NCI-H1417 (cell line): ENCODE results near the gene SYNE1.
A peak's percentile ranks its signal among the peaks of the same experiment; 100 is the strongest.
"Not testable (repeated sequence)": the region's sequence is repeated elsewhere in the genome, so short reads cannot be mapped to it uniquely, and the experiment has no call there.

ENCODE experiments used
- DNase-seq, 3 experiments: peaks; one replicate each; lab custom pipeline; 2025; lab: John Stamatoyannopoulos, UW

The SYNE1 gene

GRCh38 chr6:152637296-152638047, at the start of gene SYNE1:
Gene SYNE1, minus strand, starts transcription at chr6:152637362. Its CDS starts 9,031 bp downstream, at chr6:152628331.
- DNase-seq: no peak

GRCh38 chr6:152685819-152686218, 48.7 kb upstream of the SYNE1 start:
- DNase-seq: no peak

- DNase-seq: not testable (repeated sequence)
Observed at GRCh38 chr6:152682935-152683334, 45.8 kb upstream of the SYNE1 start.

GRCh38 chr6:152682141-152682540, 45.0 kb upstream of the SYNE1 start:
- no peak for DNase-seq

- no peak for DNase-seq
Observed at GRCh38 chr6:152680879-152681517, 43.8 kb upstream of the SYNE1 start.

DNA sequence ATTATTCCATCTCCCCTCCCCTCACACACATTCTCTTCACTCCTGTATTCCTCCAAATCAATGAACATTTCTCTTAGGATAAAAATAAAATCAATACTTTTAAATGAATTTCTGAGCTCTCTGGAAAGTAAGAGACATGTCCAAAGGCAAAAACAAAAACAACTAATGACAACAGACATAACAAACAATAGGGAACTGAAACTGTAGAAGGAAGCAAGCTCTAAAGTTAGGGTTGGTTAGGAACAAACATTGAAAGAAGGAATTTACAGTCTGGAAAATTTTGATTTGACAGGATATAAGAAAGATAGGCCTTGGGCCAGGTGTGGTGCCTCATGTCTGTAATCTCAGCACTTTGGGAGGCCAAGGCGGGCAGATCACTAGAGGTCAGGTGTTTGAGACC, 43.0 kb upstream of the SYNE1 start:
- DNase-seq: no peak

DNA sequence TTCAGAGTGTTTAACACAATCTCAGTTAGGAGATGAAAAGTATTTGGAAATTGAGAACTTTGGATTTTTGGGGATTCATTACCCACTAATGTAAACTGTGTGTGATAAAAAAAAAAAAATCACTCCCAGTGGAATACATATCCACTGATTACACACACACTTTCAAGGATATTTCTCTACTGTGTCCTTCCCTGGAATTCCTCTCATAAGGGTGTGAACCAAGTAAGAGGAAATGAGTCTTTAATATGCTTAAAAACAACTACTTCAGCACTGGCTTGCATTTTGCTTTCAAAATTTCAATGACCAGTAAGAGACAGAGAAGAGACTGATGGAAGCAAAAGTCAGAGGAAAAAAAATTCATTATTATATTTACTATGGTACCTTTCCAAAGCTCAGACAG, 36.1 kb upstream of the SYNE1 start:
- no peak for DNase-seq

DNA sequence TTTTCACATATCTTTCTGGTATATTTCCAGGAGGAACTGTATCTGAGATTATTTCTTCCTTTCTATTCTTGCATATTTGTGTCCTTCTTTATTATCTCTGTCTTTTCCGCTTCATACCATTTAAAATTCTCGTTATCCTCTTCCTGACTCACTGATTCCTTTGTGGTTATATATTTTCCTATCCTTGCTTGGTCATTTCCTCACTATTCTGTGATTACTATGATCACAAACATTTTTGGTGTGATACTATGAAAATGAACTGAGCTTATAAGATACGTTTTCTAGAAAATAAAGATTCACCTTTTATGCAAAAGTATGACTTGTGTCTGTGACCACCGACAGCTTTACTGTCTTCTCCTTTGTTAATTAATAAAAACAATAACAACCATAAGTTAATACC, 34.0 kb upstream of the SYNE1 start:
- DNase-seq: no peak

GRCh38 chr6:152669895-152670294, 32.7 kb upstream of the SYNE1 start:
- DNase-seq: peak in 1 of 3 experiments; percentile 50

GRCh38 chr6:152661776-152662175, 24.6 kb upstream of the SYNE1 start:
- no peak for DNase-seq

- no peak for DNase-seq
Observed at GRCh38 chr6:152651986-152652385, 14.8 kb upstream of the SYNE1 start.

GRCh38 chr6:152648105-152648504, 10.9 kb upstream of the SYNE1 start:
- DNase-seq: no peak

DNA sequence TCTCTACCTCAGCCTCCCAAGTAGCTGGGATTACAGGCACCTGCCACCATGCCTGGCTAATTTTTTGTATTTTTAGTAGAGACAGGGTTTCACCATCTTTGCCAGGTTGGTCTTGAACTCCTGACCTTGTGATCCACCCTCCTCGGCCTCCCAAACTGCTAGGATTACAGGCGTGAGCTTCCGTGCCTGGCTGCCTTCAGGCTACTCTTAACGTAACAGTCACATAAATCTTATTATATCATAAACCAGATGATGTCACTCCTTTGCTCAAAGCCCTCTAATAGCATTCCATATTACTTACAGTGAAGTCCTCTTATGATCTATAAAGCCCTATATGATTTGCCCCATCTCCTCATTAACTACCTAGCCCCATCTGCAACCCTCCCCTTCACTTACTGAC, 9.6 kb upstream of the SYNE1 start:
- not testable (repeated sequence) for DNase-seq

DNA sequence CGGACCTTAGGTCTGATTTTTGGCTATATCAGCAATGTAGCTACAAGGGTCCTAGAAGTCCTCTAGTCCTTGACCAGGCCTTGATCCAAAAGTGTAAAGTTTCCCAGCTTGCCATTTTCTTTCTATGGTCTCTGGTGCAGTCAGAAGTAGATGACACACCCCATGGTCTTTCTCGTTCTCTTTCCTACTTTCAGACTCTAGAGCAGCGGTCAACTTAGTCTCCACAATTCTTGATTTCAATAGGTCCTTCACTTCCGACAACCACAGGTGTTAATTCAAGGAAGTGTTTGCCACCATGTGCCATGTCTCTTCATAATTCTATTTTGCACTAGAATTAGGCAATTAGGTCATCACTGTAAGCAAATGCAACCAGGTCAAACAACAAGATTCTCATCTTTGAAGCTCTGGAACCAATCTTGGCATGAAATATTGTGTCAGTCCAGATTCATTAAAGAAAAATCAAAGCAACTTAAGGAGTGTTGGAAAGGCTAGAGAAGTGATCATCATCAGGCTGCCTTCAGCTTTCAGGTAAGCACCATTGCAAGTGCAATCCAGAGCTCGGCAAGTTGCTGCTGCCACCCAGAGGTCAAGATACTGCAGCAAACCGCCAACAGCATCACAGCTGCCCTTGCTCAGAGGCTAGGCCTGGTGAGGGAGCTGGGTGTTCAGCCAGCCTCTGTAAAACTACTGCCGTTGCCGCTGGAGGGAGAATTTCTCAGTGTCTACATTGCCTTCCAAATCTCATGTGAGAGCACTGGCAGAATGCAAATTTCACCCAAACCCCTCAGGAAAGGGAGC, 5.6 kb upstream of the SYNE1 start:
- peak in 2 of 3 experiments; percentile 38 to 66 for DNase-seq

DNA sequence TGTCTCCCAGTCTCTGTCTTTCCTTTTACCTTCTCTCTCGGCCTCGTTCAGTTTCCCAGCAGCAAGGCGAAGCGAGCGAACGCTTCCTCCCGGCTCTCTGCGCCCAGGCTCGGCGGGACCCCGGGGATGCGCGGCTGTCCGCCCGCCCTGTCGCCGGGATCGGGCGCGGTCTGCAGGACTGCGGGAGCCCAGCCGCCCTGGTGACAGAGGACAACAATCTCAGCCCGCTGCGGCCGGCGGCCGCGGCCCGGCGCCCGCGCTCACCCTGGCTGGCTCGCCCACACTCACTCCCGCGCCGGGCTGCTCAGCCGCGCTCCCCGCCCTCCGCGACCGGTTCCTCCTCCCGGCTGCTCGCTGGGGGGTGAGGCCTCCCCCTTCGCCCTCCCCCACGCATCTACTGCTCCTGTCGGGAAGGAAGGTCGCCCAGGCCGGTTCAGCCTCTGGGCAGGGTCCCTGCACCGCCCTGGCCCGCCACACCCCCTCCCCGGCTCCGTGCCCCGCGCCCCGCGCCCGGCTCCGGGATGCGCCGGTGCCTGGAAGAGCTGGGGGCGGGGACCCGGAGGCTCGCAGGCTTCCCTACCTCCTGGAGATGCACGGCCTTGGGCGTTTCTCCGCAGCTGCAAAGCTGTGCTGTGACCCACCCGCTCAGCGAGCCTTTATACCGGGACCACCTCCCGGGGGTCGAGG, 410 bp downstream of the SYNE1 start:
- DNase-seq: peak in 2 of 3 experiments; percentile 60 to 63

- peak in 2 of 3 experiments; percentile 60 to 63 for DNase-seq
Observed at GRCh38 chr6:152636021-152636608, 1.0 kb downstream of the SYNE1 start.

DNA sequence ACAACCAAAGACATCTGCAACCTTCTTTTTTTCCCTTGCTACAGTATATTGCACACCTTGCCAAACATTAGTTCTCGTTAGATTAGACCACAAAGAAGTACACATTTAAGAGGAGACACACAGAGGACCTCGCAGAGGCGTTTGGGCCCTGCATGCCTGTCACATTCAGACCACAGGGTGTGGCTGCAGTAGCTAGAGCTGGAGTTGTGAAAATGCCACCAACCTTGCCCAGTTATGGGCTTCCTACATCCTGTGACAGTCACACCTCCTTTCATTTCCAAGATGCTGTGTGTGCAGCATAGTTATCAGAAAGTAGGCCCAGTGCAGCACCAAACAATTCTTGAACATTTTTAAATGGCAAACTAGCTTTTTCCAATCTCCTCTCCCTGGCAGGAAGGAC, 2.4 kb downstream of the SYNE1 start:
- DNase-seq: no peak

GRCh38 chr6:152632121-152632782, 4.9 kb downstream of the SYNE1 start:
- no peak for DNase-seq

GRCh38 chr6:152631376-152631775, 5.8 kb downstream of the SYNE1 start:
- no peak for DNase-seq

DNA sequence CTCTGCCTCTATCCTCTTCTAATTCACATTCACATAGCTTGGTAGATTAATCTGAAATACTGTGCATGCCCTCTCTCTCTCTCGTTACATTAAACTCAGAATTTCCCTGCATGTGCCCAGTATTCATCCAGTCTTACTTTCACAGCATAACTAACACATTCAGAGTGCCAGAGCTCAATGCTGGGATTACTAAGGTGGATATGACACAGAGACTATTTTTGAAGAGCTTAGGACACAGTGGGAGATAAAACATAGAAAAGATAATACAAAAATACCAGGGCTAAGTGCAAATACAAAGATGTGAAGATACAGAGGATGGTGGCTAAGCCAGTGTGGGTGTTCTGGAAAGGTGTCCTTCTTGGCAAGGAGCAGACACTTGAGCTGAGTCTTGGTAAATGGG, 6.3 kb downstream of the SYNE1 start:
- DNase-seq: no peak

DNA sequence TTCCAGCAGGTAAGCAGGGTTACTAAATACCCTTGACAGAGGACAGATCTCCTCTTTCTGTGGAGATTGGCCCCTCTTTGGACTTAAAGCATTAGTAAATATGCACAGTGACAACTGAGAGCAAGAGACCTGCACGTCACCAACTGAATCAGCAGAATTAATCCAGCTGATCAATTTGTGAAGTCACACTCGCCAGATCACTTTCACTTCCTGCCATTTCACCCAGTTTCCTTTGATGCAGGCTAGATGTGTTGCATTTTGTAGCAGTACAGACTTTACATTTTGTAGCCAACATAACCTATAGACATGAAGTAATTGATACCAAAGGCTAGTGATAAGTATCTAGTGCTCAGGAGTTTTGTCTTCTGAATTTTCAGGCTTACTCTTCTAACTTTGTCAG, 11.9 kb downstream of the SYNE1 start:
- DNase-seq: peak in 1 of 3 experiments; percentile 48
